UCSD-AML1 (cell line): ENCODE measurements around the gene CDS2.

Source experiments
- DNase-seq: peaks from one replicate; lab custom pipeline; 2025; ENCODE audit not compliant: unreplicated experiment; lab: John Stamatoyannopoulos, UW

CDS2 gene

DNA sequence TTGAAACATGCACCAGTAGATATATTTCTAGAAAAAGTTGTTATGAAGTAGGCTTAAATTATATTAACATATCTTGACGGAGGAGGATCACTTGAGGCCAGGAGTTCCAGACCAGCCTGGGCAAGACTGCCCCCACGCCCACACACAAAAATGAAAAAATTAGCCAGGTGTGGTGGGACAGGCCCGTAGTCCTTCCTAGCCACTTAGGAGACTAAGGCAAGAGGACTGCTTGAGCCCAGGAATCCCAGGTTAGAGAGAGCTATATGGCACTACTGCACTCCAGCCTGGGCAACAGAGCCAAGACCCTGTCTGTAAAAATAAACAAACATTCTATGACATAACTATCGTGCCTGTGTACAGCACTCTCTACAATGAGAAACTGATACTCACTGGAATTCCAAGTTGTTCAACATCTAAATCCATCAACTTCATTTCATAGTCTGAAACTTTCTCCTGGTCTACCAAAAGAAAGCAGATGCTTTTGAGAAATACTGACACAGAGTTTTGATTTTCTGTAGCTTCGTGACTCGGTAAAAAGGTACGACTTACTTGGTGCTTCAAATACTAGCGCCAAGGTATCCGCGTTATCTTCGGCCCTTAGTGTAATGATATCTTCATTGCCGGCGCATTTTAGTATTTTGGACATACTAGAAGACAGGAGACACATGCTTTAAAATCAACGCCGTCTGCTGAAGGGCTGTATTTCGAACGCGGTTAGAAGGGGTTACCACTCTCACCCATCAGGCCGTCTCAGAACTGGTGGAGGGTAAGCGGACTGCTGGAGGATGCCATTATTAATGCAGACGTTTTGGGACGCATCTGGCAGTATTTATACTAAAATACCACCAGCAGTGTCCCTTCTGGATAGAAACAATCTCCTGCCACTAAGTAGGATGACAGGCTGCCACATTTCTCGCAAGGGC lies 8.3 kb upstream of the CDS2 start:
- DNase-seq = no peak

DNA sequence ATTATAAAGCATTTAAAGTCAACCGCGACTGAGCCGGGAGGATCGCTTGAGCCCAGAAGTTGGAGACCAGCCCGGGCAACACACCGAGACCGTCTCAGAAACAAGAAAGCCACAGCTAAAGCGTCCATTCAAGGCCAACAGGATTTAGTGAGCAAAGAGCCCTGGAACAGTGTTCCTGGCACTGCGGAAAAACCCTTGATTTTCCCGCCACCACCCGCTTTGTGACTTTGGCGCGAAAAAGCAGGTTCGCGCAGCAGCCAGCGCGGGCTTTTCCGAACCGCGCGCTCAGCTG lies 7.7 kb upstream of the CDS2 start:
- no peak for DNase-seq

DNA sequence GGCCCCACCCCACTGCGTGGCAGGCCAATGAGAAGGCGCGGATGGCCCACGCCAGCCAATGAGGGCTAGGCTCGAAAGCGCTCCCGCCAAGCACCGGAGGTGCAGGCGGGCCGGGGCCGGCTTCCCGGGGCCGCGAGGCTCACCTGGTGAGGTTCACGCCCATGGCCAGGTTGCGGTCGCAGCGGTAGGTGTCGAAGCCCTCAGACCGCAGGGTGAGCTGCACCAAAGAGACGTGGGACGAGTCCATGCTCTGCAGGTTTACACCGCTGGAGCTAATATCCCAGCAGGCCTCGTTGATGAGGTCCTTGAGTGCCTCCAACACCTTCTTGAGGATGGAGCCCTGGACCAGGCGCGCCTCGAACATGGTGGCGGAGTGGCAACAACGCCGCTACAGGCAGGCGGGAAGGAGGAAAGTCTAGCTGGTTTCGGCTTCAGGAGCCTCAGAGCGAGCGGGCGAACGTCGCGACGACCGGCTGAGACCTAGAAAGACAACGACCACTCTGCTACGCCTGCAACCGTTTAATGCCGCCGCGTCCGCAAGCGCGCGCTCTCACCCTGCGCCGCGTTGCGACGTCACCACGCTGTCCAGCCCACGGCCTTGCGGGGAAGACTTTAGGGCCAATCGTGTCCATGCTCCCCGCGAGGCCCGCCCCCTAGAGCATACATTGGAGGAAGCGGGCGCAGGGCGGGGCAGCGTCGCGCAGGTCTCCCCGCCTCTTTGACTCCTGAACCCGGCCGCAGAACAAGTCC lies 7.2 kb upstream of the CDS2 start, which contains the start of gene PCNA:
PCNA (minus strand) TSS at position 524 of the 750 bp plus-strand sequence; CDS start at position 364, 160 bp downstream.
- peak; percentile 99 for DNase-seq

DNA sequence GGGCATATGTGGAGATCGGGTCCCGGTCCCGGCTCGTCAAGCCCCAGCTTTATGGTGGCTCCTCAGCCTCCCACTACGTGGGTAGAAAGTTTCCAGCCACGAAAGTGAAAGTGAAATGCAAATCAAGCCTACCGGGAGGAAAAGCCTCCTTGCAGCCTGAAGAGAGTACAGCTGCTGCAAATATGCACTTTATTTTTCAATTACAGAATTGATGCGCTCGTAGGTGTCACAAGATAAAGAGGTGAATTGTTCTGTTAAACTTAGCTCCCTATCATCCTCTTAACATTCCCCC lies 6.7 kb upstream of the CDS2 start:
- DNase-seq = no peak

DNA sequence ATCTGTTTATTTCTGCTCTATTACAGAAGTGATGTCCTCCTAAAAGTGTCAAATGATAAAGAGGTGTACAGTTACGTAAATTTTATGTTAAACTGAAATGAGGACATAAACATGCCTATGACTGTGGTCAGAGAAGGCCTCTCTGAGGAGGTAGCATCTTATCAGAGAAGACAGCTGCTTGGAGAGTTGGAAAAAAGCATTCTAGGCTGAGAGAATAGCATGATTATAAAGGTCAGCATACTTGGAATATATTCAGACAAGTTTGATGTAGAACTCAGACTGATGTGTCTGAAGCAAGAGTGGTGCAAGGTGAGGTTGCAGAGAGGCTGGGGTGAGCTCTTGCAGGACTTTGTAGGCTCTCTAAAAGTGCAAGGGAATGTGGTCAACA lies 3.9 kb upstream of the CDS2 start:
- DNase-seq = no peak

DNA sequence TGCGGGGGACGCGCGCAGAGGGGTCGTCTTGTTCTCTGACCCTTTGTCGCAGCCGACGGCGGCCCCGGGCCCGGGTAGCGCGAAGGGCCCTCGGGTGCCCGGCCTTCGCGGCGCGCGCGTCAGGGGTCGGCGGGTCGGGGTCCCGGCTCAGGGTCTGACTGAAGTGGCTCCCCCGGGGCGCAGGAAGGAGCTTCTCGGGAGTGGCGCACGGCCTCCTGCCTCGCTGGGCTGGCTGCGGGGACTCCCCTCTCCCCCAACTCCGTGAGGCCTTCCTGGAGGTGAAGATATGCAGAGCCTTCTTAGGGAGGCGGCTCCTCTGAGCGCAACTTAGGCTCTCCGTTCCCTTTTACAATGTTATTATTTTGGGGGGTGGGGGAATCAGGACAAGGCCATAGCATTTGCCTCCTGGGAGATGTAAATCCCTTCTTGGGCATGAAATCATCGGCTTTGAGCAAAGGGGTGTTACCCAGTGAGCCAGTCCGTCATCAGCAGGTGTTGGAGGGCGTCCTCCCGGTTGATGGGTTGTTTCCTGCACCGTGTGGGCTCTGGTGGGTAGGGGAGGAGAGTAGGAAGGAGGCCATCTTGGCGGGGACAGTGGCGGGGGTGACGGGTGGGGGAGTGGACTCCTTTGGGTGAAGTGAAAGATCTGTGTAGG lies 523 bp downstream of the CDS2 start:
- peak; percentile 64 for DNase-seq

DNA sequence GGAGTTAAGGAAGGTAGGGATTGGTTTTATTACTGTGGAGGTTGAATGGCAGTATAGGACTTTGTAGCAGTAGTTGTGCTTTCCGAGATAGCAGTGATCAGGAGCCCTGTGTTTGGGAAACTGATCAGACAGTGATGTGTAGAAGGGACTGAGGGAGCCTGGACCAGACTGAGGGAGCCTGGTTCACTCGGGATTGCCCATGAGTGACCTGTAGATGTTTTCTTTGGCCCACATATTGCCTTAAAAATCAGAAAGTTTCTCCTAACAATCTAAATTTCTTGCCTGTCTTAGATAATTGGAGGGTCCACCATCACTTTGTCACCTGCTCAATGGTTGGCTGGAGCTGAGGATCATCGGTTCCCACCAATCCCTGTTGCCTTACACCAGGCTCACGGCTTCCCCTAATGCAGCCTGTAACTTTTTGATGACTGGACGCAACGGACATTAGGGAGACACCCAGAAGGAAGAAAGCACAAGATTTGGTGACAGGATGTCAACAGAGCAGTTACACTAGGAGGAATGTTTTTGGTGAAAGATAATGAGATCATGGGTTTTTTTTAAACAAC lies 1.1 kb downstream of the CDS2 start:
- DNase-seq = no peak

DNA sequence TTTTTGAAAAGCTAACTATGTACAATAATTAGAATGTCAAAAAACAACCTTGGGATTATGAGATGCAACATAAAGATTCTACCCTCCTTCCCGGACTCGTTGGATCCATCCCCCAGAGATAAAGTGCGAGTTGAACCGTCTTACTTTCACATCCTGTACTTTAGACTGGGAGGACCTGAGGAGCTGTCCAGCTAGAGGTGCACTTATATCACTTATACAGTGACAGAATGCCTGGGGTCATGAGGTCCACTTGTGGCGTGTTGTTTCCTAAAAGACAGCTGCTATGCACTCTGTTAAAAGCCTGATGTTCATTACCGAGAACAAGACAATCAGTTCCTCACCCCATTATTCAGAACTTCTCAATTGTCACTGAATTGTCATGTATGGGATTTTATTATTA lies 2.1 kb downstream of the CDS2 start:
- DNase-seq = no peak

DNA sequence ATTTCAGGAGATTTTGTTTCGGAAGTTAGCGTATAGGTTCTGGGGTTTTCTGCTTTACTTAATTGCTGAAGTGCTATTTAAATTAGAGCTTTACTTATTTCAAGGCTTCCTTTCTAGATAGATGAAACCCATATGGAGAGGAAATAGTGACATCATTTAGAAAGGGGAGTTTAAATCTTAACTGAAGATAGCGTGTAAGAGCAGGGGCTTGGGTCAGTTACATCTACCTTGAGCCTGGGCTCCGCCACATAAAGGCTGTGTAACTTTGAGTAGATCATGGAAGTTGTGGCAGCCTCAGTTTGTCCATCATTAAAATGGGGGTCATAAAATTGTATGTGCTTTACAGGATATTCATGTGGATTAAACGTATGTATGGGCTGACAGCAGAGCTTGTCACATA lies 4.7 kb downstream of the CDS2 start:
- no peak for DNase-seq

DNA sequence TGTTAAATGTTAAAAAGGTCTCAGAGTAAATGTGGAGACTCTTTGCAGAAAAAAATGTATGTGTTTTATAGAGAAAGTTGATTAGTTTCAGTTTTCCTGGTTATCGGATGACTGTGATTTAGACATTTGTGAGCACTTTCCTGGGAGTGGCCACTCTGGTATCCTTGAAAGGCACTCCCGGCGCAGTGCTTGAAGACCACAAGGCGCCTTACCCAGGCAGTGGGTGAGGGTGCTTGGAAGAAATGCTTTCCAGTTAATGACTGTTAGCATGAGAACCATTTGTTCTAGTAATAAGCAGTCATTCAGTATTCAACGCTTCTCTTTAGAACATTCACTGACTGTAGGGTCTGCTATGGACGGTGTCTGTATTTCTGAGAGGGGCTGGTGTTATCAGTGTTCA lies 7.2 kb downstream of the CDS2 start:
- no peak for DNase-seq

DNA sequence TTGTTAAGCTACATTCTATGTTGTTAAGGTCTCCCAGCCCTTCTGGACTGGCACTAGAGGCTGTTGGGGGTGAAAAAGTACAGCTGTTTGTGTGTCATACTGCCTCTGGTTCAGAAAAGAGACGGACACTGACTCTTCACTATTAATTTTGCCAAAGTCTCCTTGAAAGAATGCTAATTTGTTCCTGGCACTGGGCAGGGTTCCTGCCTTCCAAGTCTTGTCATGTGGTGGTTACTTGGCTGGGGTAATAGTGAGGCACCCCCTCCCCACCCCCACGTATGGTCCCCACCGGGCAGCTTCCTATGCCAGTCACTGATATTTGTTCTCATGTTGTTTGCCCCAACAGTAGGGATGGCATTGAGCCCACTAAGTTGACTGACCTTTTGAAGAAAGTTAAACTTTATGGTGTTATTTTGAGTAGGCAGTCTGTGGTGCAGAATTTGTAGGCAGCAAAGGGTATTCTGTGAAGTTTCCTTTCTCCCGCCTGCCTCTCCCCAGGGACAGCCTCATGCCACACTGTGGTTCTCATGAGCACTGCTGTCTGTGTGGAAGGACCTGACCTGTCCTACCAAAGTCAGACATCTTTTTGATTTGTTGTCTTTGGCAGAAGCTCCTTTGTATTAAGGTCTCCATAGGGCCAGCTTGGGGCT lies 8.7 kb downstream of the CDS2 start:
- no peak for DNase-seq

DNA sequence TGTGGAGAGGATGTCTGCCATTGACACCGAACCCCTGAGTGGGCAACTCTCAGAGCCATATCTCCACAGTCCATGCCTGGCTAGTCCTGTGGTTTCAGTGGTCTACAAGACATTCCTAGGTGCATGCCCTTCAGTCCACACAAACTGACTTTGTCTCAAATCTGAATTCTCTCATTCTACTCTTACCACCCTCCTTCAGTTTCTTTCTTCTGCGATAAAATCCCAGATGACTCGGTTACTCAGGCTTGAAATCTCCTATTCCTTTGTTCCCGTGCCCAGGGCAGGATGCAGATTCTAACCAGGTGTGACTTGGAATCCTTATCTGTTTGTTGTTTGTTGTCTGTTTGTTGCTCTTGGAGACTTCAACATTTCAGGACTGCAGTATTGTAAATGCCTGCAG lies 9.3 kb downstream of the CDS2 start:
- DNase-seq = no peak

DNA sequence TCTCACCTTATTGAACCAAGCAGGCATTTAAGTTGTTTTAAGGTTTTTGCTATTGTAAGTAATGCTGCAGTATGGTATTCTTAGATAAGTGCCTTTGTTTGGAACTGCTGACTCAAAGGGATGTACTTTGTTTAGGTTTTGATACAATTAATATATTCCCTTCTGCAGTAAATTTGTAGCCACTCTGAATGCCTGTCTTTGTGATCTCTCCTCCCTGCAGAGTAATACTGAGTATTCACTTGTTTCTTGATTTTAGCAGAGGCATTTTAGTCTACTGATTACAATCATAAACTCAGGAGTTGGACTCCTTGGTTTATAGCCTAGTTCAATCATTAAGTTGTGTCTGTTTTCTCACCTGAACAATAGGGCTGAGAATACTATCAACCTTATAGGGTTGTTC lies 13.4 kb downstream of the CDS2 start:
- DNase-seq = no peak

DNA sequence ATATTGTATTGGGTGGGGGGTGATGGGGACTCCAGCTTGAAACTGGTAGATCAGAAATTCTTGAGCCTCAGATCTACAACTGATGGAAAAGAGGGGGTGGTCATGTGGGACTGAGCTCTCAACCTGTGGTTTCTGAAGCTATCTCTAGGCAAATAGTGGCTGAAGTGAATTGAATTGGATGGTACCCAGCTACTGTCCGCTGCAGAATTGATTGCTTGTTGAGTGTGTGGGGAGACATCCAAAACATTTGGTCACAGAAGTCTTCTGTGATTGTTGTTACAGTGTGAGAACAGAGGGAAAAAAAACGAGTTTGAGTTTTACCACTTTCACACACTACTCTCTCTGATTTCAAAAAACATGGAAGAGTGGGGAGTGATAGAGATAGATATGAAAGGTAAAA lies 14.8 kb downstream of the CDS2 start:
- DNase-seq = no peak

DNA sequence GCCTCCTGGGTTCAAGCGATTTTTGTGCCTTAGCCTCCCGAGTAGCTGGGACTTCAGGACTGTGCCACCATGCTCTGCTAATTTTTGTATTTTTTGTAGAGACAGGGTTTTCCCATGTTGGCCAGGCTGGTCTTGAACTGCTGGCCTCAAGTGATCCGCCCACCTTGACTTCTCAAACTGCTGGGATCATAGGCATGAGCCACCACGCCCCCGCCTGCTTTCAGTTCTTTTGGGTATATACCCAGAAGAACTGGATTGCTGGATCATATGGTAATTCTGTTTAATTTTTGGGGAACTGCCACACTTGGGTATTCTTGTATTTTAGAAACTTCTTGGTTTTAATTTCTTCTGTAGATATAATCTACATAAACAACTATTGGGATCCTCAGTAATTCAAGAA lies 17.0 kb downstream of the CDS2 start:
- no peak for DNase-seq

DNA sequence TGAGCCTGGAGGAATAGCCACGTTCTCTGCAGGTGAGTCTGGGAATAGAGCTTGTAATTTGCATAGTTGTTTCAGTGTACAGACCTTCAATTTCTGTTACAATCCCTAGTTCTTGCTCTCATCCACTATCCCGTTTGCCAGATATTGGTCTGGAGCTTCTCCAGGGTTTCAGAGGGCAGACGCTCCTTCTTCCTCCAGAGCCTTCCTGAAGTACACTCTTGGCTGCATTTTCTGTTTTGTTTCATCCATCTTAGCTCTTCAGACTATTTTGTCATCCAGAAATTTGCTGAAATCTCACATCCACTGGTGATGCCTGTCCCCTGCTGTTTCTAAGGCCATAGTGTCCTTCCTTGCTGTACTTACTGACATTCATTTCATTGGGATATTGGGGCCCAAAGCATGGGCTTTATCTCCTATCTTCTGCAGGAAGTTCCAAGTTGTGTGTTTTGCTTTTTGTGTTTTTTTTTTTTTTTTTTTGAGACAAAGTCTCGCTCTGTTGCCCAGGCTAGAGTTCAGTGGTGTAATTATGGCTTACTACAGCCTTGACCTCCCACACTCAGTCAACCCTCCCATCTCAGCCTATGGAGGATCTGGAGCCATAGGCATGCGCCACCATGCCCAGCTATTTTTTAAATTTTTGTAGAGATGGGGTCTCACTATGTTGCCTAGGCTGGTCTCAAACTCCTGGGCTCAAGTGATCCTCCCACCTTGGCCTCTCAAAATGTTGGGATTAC lies 18.7 kb downstream of the CDS2 start:
- no peak for DNase-seq

DNA sequence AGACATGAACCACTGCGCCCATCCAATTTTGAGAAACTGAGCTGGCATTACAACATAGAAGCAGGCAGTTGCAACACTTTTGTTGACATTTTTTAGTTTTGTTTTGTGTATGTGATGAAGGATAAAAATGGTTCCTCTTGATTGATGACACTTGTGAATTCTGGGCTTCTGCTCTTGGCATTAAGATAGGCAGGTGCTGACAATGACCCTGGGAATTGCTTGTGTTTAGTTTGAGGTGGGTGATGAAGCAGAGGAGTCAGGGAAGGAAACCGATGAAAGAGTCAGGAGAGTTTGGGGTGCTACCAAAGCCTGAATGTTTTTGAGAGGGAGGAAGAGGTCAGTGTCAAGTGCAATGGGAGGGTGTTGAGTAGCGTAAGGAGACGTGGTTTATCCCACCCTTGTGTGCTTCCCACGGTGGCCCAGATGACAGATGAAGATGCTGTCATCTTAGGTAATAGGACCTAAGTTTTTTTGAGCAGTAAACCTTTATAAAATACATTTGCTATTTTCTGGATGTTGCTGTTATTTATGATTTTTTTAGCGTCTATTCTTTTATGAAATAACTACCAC lies 19.4 kb downstream of the CDS2 start:
- no peak for DNase-seq

DNA sequence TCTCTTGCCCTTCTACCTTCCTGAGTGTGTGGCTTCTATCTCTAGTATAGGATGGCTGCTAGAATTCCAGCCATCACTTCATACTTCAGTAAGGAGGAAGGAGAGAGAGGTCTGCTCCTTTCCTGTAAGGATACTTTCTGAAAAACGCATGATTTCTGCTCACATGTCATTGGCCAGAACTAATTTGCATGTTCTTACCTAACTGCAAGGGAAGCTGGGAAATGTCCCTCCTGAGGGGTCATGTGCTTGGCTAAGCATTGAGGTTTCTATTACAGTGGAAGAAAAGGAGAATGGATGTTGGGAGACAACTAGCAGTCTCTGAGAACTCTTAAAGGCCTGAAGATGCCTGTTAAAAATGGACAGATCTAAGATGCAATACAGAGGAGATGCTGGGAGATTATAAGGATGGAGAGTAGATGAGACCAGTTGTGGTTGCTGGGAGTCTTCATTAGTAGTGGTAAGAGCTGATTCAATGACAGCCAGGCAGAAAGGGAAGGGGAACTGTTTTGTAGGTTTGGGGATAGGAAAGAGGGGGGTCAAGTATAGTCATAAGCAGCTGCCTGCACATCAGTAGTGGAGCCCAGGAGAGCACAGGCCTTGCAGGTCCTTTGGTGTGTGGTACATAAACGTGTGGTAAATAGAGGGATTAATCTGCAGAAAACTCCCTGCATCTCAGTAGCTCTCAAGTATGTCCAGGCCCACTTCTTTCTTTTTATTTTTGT lies 20.2 kb downstream of the CDS2 start:
- DNase-seq = no peak

DNA sequence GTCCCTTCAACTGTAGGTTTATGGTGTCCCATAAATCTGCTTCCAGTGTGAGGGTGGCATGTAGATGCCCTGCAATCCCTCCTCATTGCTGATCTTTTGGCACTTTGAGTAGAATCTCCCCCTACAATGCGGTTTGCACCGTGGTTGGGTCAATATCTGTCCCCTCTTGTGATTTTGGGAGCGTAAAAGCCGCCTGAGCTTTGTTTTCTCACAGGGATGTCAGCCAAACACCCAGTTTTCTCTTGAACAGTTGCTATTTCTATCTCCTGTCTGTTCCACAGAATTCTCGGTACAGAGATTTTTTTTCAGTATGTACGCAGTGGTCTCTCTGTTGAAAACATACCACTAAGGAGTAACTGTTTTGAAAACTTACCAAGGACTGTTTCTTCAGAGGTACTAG lies 21.8 kb downstream of the CDS2 start:
- DNase-seq = no peak

DNA sequence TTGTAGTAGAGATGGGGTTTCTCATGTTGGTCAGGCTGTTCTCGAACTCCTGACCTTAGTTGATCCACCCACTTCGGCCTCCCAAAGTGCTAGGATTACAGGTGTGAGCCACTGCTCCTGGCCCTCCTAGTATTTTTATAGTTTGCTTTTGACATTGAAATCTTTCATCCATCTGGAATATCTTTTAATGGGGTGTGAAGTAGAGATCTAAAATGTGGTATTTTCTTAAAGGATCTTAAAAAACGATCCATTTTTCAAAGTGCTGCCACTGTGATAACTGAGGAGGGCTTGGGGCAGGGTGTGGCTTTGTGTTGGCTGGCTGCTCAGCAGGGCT lies 23.1 kb downstream of the CDS2 start:
- DNase-seq = no peak
